ENCODE results near the gene AKAP6. TPM values are rescaled to one million over a fixed set of nuclear protein-coding genes. Genes with fewer than 3 reads are reported as not detected.
A peak's percentile ranks its signal among the peaks of the same experiment; 100 is the strongest.
"Not testable (repeated sequence)": the region's sequence is repeated elsewhere in the genome, so short reads cannot be mapped to it uniquely, and the experiment has no call there.

Gene AKAP6
- total RNA-seq, 1 donor from 2014 or later: 1.3 TPM

GRCh38 chr14:32576088-32576795, 247.1 kb downstream of the AKAP6 start:
- peak; percentile 94 for TF ChIP-seq CTCF (IDR thresholded peaks at IDR 0.05; ENCODE audit: insufficient read depth, low read length, poor library complexity, severe bottlenecking)
- Histone ChIP-seq H3K36me3 (ENCODE audit: control insufficient read depth, insufficient read depth, low read length) (no peaks in the 10 kb centered on the region), H3K27me3 (ENCODE audit: control insufficient read depth, insufficient read depth, low read length) (no peaks in the 10 kb centered on the region), H3K4me3 (ENCODE audit: low read depth, low read length) (no peak overlapping the region)
- DNase-seq (ENCODE audit: low read depth): no peak

- no peak for TF ChIP-seq CTCF (IDR thresholded peaks at IDR 0.05; ENCODE audit: insufficient read depth, low read length, poor library complexity, severe bottlenecking)
- DNase-seq (ENCODE audit: low read depth): no peak
- H3K4me3 ChIP-seq (ENCODE audit: low read depth, low read length): no peak overlapping the region
- H3K27me3 ChIP-seq (ENCODE audit: control insufficient read depth, insufficient read depth, low read length): no peaks in the 10 kb centered on the region
- no peaks in the 10 kb centered on the region for H3K36me3 ChIP-seq (ENCODE audit: control insufficient read depth, insufficient read depth, low read length)
These were observed 247.9 kb downstream of the AKAP6 start for GRCh38 chr14:32576977-32577376.

- Histone ChIP-seq H3K4me3 (ENCODE audit: low read depth, low read length) (no peak overlapping the region), H3K27me3 (ENCODE audit: control insufficient read depth, insufficient read depth, low read length) (no peaks in the 10 kb centered on the region), H3K36me3 (ENCODE audit: control insufficient read depth, insufficient read depth, low read length) (no peaks in the 10 kb centered on the region)
- TF ChIP-seq CTCF (IDR thresholded peaks at IDR 0.05; ENCODE audit: insufficient read depth, low read length, poor library complexity, severe bottlenecking): no peak
- no peak for DNase-seq (ENCODE audit: low read depth)
These were observed 249.1 kb downstream of the AKAP6 start for GRCh38 chr14:32578181-32578580.

GRCh38 chr14:32583427-32583826, 254.3 kb downstream of the AKAP6 start:
- not testable (repeated sequence) for H3K27me3 ChIP-seq (ENCODE audit: control insufficient read depth, insufficient read depth, low read length); DNase-seq (ENCODE audit: low read depth); H3K36me3 ChIP-seq (ENCODE audit: control insufficient read depth, insufficient read depth, low read length); H3K4me3 ChIP-seq (ENCODE audit: low read depth, low read length)

GRCh38 chr14:32584079-32584478, 255.0 kb downstream of the AKAP6 start:
- Histone ChIP-seq H3K27me3 (ENCODE audit: control insufficient read depth, insufficient read depth, low read length) (no peaks in the 10 kb centered on the region), H3K36me3 (ENCODE audit: control insufficient read depth, insufficient read depth, low read length) (no peaks in the 10 kb centered on the region), H3K4me3 (ENCODE audit: low read depth, low read length) (no peak overlapping the region)
- DNase-seq (ENCODE audit: low read depth): no peak
- no peak for TF ChIP-seq CTCF (IDR thresholded peaks at IDR 0.05; ENCODE audit: insufficient read depth, low read length, poor library complexity, severe bottlenecking)

- Histone ChIP-seq H3K27me3 (ENCODE audit: control insufficient read depth, insufficient read depth, low read length) (no peaks in the 10 kb centered on the region), H3K4me3 (ENCODE audit: low read depth, low read length) (no peak overlapping the region), H3K36me3 (ENCODE audit: control insufficient read depth, insufficient read depth, low read length) (no peaks in the 10 kb centered on the region)
- no peak for DNase-seq (ENCODE audit: low read depth)
- no peak for TF ChIP-seq CTCF (IDR thresholded peaks at IDR 0.05; ENCODE audit: insufficient read depth, low read length, poor library complexity, severe bottlenecking)
These were observed 258.4 kb downstream of the AKAP6 start for GRCh38 chr14:32587461-32587860.

Measured in kidney epithelial cell (primary cell).